ENCODE measurements around the gene CACYBP.
"Not testable (repeated sequence)": the region's sequence is repeated elsewhere in the genome, so short reads cannot be mapped to it uniquely, and the experiment has no call there.

Gene CACYBP

GRCh38 chr1:175015243-175015642 is 15.5 kb downstream of the CACYBP start:
- no peak for DNase-seq

GRCh38 chr1:175019524-175019923 is 19.8 kb downstream of the CACYBP start:
- DNase-seq, result no peak

- peak; percentile 97 to 99 for DNase-seq
Measured at GRCh38 chr1:175023043-175023921, 23.5 kb downstream of the CACYBP start, which contains the start of gene MRPS14. Gene MRPS14 (minus strand): TSS chr1:175023425. CDS start chr1:175023408, 17 bp downstream.

DNA sequence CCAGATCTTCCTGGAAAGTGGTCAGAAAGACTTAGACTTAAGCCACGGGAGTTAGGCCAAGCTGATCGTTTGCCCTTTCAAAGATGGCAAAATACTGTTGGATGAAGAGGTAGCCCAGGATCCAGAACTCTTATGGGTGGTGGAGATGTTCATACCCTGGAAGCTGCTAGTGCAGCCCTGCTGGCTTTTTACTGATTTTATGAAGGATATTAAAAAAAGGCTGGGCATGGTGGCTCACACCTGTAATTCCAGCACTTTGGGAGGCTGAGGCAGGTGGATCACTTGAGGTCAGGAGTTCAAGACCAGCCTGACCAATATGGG is 24.1 kb downstream of the CACYBP start:
- not testable (repeated sequence) for DNase-seq

GRCh38 chr1:175024773-175025172 is 25.0 kb downstream of the CACYBP start:
- no peak for DNase-seq

DNA sequence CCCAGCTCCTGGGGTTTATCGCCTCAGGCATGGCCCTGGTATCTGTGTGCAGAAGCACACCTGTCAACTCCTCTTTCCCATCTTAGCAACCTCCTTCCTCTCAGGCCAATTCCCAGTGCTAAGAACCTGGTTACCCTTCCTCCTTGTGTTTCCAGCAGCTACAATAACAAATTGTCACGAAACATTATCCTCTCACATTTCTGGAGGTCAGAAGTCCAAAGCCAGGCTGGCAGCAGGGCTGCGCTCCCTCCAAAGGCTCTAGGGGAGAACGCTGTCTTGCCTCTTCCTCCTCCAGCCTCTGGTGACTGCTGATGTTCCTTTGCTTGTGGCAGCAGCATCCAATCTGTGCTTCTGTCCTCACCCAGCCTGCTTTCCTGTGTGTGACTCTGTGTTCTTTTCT is 34.2 kb downstream of the CACYBP start:
- DNase-seq, result no peak

DNA sequence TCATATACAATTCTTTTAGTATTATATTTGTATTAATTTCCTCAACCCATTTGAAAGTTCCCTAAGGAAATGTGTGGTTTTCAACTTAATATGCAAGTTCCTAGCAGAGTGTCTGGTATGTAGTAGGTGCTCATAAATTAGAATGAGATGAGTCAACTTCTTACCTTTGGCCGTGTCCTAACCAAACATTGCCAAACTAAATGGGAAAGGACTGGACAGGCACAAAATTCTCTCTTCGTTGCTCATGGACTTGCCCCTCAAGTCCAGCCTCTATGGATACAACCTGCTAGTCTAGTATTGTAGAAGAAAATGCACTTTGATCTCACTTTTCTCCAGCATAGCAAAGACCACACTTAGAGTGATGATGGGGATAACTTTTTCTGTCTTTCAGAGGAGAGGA is 35.0 kb downstream of the CACYBP start:
- no peak for DNase-seq

DNA sequence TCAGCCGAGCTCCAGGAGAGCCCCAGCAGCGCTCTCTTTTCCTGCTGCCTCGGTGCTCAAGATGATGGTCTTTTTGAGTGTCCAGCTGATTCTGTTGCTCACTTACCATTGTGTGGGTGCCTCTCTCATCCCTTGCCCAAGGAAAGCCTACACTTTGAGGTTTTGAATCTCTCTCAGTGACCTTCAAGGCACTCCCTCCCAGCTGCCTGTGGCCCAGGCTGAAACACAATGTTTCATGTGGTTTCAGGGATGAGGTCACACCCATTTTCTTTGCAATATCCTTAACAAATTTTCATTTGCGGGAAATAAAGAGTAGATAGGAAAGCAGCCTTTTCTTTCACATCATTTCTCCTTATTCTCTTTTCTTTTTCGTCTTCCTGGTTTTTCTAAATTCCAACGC is 36.1 kb downstream of the CACYBP start:
- no peak for DNase-seq

DNA sequence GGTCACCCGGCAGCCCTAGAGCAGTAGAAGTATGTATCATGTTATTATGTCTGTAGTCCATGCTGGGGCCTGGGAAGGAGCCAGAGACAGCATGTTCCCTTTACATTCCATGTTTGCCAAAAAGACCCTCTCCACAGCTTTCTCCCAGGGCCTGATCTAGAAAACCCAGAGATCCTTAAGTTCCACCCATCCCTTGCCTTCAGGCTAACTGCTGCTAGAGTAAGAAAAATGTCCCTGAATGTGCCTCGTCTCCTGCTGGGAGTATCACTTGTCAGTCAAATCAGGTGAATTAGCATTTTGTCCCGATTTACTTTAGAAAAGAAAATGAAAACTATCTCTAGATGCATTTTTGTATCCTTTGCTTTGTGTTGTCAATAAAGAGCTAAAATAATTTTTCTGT is 36.7 kb downstream of the CACYBP start:
- no peak for DNase-seq

- DNase-seq, result no peak
Measured at GRCh38 chr1:175037416-175037815, 37.7 kb downstream of the CACYBP start.

GRCh38 chr1:175040324-175040879 is 40.7 kb downstream of the CACYBP start:
- DNase-seq, result no peak

DNA sequence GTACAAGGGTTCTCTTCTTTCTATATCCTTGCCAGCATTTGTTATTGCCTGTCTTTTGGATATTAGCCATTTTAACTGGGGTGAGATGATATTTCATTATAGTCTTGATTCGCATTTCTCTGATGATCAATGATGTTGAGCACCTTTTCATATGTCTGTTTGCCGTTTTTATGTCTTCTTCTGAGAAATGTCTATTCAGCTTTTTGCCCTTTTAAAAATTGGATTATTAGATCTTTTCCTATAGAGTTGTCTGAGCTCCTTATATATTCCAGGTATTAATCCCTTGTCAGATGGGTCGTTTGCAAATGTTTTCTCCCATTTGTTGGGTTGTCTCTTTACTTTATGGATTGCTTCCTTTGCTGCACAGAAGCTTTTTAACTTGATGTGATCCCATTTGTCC is 42.9 kb downstream of the CACYBP start:
- DNase-seq, result no peak

- no peak for DNase-seq
Measured at GRCh38 chr1:175043824-175044223, 44.1 kb downstream of the CACYBP start.

DNA sequence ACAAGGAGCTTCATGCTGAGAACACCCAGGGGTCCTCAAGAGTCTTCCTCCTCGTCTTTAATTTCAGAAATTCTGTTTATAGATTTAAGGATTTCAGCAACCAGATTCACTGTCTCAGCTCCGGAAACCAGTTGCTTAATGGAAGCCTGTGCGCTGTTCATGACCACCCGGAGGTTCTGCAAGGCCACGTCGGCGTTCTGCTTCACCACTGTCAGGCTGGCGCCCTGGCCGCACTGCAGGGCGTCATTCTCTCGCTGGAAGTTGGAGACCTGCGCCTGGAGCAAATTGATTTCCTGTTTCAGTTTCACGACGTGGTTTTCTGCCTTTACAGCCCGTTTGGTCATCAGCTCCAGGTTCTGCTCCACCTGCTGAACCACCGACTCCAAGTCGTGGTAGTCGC is 44.8 kb downstream of the CACYBP start:
- not testable (repeated sequence) for DNase-seq

DNA sequence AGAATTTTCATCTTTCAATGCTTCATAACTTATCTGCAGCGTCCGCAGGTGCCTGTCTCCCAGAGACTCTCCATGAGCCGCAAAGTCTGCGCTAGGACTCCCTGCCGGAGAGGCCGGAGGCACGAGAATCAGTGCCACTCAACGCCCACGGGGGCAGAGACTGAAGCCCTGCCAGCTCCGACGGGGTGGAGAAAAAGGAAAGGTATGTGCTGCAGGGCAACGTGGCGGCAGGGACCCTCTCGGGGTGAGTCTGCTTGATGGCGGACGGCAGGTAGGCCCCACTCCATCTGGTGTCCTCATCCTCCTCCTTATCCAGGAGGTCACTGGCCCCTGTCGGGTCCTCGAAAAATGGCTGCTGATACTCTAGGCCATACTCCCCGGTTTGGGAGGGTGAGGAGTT is 45.4 kb downstream of the CACYBP start:
- DNase-seq, result no peak

- no peak for DNase-seq
Measured at GRCh38 chr1:175045519-175045918, 45.8 kb downstream of the CACYBP start.

GRCh38 chr1:175050992-175051391 is 51.2 kb downstream of the CACYBP start:
- DNase-seq, result no peak

DNA sequence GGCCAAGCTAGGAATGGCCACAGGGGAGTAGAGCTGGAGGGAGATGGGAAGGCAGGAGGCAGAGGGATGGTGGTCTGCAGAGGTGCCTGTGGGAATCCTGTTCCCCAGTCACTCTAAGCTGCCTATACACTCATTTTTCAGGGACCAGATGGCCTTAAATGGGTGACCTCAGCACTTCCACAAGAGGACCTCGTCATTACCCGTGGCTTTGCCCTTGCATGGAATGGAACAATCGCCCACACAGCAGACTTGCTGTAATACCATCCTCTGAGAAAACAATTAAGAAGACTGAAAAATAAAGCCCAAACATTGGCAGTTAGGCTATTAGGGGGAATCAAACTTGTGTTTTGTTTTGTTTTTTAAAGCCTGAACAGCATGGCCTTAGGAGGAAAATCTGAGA is 55.0 kb downstream of the CACYBP start:
- no peak for DNase-seq
